ENCODE measurements around the gene TRAPPC2L.
A peak's percentile ranks its signal among the peaks of the same experiment; 100 is the strongest.

Gene TRAPPC2L

DNA sequence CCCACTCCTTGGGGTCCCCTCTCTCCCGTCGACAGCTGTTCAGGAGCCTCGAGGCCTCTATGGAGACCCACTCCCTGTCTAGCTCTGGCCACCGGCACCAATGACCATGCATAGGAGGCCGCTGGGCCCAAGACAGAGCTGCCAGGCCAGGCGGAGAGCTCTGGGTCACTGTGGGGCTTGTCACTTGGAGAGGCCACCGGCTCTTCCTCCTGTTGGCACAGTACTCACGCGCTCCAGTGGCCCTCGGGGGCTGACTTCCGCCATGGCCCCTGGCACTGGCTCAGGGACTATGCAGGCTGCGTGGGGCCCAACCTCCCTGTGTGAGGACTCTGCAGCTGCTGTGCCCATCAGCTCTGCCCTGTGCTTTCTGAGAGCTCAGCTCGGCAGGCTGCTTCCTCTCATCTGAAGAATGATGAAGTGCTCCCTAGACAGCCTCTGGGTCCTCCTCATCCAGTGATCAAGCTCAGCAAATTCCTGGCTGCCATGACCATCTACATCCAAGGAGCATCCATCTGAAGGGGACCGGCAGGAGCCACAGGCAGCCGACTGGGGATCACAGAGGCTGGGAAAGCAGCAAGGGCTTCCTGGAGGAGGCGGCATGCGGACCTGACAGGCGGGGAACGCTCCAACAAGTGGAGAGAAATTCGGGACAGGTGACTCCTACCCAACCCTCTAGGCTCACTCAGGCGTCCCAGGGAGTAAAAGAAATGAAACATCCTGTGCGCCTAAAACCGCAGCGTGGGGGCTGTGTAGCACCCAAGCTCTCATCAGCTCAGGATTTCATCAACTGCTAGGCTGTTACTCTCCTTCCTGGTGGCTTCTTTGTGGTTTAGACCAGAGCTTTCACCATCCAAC is 17.0 kb upstream of the TRAPPC2L start:
- DNase-seq, result no peak

DNA sequence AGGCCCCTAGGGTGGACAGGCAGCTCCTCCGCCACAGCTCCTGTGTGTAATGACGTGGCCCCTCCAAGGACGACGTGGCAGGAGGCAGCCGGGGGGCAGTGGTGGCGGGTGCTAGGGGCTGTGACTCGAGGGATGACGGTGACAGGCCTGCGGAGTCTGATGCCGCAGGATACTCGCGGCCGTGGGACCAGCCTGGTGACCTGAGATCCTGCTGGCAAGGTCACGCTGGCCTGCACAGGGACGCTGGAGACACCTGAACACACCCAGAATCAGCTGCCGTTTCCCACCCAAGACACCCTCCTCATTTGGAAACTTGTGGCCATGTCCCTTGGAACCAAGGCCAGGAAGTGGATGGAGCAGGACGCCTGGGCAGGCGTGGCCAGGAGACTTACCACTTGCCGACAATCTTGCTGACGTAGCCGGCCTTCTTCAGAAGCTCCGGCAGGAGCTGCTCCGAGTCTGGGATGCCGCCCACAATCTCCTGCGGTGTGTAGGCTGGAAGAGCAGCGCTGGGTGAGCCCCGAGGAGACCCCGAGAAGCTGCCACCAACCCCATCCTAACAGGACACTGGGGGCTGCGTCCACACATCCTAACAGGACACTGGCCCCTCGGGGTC is 16.2 kb upstream of the TRAPPC2L start:
- DNase-seq, result no peak

GRCh38 chr16:88841521-88842307 is 15.2 kb upstream of the TRAPPC2L start:
- no peak for DNase-seq

DNA sequence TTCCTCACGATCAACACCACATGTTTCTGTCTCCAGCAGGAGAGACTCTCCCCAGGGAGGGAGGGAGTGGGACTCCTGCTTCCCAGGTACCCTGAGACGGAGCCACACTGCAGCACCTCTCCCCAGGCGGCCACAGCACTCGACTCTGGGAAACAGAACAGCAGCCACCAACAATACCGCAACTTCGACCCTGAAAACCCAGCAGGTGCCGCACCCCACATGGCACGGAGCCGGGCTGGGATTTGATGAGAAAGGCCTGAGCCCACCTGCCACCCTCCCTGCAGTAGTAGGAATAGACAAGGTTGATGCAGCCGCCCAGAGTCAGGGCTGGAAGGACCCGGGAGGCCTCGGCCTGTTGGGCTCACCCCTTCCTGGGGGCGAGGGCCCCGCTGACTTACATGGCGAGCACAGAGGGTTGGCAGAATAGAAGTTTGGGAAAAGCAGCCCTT is 14.6 kb upstream of the TRAPPC2L start:
- DNase-seq, result no peak

- no peak for DNase-seq
Observed at GRCh38 chr16:88842806-88843205, 14.1 kb upstream of the TRAPPC2L start.

GRCh38 chr16:88843256-88843655 is 13.7 kb upstream of the TRAPPC2L start:
- no peak for DNase-seq

DNA sequence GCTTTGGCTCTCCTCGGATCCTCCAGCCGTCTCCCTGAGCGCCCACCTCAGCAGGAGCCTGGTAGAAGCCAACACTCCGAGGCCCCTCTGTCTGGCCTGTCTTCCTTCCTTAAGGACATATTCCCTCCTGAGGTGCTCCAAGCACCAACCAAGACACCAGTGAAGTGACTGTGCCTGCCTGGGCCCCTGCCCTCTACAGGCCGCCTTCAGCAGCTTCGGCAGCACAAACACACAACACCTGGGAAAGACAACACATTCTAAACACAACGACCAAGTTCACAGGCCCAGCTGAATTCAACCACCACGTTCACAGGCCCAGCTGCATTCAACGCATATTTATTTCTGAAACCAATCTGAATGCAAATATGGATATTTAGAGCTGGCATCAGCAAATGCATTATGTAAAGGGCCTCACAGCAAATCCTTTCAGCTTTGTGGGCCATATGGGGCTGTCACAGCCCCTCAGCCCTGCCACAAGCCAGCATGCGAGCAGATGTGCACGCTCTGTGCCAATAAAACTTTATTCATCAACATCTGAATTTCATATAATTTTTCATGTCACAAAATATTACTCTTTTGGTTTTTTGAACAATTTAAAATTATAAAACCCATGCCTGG is 12.4 kb upstream of the TRAPPC2L start:
- no peak for DNase-seq

DNA sequence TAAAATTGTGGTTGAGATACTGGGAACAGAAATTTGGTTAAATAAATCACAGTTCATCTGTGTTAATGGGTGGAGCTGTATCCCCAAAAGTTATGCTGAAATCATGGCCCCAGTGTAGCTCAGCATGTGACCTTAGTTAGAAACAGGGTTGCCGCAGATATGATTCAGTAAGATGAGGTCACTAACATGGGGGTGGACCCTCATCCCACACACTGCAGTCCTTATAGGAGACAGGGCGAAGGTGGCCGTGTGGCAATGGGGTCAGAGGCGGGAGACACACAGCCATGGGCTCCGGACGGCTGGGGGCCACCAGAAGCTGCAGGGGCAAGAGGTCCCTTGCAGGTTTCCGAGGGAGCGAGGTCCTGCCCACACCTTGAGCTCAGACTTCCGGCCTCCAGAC is 10.8 kb upstream of the TRAPPC2L start:
- no peak for DNase-seq

DNA sequence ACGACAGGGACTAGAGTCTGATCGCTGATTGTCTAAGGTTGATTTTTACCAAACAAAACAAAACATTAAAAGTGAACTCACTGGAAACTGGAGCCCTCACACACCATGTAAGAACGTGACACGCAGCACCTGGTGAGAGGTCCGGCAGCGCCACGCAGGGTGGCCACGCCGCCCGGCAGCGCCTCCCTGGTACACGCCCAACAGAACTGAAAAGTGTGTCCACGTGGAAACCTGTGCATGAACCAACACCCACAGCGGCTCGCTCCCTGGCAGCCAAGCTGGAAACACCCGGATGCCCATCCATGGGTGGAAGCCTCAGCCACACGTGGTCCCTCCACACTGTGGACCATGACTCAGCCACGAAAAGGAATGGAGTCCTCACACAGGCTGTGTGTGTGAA is 9.3 kb upstream of the TRAPPC2L start:
- no peak for DNase-seq

GRCh38 chr16:88848557-88848956 is 8.4 kb upstream of the TRAPPC2L start:
- DNase-seq, result no peak

GRCh38 chr16:88850531-88851199 is 6.3 kb upstream of the TRAPPC2L start:
- DNase-seq, result no peak

DNA sequence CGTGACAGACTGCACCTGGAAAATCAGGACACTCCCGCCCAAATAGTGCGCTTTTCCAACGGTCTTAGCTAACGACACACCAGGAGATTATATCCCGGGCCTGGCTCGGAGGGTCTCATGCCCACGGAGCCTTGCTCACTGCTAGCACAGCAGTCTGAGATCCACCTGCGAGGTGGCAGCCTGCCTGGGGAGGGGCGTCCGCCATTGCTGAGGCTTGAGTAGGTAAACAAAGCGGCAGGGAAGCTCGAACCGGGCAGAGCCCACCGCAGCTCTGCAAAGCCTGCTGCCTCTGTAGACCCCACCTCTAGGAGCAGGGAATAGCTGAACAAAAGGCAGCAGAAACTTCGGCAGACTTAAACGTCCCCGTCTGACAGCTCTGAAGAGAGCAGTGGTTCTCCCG is 5.3 kb upstream of the TRAPPC2L start:
- no peak for DNase-seq

DNA sequence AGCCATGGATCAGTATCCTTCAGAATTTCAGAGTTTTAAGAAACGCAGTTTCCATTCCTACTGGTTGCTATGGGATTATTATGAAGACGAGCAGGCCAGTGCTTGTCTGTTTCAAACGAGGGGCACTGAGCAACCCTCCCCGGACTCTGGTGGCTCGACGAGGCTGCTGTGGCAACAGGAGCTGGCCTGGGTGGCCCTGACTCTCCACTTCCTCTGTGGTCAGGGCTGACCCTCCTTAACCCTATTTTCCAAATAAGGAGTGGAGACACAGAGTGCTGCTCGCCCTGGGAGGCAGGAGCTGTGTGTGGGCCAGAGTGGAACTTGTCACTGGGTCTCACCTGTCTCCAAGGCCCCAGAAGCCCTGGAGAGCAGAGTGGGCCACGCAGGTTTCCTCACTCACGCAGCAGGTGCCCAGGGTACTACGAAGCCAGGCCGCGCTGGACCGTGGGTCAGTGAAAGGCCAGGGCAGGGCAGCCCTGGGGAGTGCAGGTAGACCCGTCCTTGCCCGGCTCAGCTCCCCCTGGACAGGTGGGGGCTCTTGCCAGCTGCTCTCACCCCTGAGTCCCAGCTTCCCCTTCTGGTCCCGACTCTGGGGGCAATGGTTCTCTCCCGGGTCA is 3.5 kb upstream of the TRAPPC2L start:
- no peak for DNase-seq

- no peak for DNase-seq
Observed at GRCh38 chr16:88854306-88855111, 2.4 kb upstream of the TRAPPC2L start.

- no peak for DNase-seq
Observed at GRCh38 chr16:88855176-88855575, 1.8 kb upstream of the TRAPPC2L start.

- DNase-seq, result no peak
Observed at GRCh38 chr16:88855736-88856121, 1.2 kb upstream of the TRAPPC2L start.

- no peak for DNase-seq
Observed at GRCh38 chr16:88856122-88856827, 652 bp upstream of the TRAPPC2L start.

DNA sequence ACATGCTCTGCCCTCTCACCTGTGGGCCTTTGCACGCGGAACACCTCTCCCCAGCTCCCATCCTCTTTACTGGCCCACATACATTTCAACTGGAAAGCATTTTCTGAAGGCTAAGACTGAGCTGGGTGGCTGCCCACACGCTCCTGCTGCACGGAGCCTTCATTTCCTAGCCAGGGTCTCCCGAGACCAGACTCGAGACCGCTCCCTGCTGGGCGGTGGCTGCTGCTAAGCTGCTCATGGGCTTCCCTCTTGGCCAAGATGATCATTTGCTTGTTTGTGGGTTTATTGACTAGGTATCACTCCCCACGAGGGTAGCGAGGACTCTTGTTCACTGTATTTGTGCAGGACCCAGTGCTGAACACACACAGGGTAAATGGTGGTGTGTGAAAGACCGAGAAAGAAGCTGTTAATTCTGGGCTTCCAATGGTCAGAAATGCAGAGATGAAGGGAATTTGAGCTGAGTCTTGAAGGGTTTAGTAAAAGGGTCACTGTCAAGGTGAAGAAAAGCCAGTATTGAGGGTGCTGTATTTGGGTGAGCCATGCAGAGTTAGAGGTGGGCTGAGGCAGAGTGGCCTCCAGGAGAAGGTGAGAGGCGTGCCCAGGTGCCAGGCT is 907 bp downstream of the TRAPPC2L start:
- DNase-seq, result peak; percentile 22 to 48

DNA sequence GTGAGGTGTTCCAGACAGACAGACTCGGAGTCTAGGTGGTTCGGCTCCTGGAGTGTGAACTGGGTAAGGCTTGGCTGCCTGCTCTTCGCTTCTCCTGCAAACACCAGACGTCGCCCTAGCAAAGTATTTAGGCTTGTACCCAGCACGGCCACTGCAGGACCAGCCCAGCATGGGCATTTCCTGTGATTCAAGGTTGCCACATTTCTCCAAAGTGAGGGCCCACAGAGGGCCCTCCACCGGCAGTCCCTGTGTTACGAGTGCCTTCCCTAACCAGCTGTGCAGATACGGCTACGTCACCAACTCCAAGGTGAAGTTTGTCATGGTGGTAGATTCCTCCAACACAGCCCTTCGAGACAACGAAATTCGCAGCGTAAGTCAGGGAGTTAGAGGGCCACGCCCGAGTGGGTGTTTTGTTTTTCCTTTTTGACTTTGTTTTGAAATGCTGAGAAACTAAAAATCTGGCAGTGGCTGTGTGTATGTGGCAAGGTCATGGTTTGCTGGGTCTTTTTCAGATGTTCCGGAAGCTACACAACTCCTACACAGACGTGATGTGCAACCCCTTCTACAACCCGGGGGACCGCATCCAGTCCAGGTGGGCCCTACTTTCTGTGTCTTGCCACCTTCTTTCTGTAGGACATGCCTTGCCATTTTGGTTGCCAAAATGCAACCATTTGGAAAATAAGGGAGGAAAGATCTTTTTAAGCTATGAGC is 2.6 kb downstream of the TRAPPC2L start:
- DNase-seq, result no peak

GRCh38 chr16:88861359-88861758 is 4.4 kb downstream of the TRAPPC2L start:
- no peak for DNase-seq
